ENCODE data around the gene BHLHE40. TPM values are rescaled to one million over a fixed set of nuclear protein-coding genes. Genes with fewer than 3 reads are reported as not detected.

The BHLHE40 gene
- polyA plus RNA-seq, 1 of the 3 experiments (the other 2 are of a cell fraction) = 62.2 TPM

DNA sequence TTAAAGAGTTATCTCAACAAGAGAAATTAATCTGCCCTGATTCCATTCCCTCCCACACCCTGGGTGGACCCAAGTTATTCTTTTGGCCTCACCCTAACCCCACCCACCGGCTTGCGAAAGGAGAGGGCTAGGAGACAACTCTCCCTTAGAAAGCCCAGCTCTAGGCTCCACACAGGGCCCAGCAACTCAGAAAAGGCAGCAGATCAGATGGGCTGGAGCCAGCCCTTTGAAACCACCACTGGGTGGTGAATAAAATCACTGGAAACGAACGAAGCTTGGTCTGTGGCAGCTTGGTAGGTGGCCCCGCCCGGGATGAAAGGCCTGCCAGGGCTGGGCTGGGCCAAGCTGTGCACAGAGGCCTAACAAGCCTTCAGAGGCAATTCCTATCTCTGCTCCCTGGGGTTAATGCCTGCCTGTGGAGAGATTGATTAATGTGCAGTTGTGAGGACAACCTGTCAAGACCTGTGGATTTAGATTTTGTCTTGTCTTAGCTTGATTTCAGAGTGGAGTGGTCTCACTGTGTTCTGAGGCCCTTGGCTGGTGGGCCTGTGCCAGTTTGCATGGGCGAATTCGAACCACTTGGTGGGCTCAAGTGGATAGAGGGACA lies 38.8 kb downstream of the BHLHE40 start:
- no peak overlapping the region for H3K9ac ChIP-seq

DNA sequence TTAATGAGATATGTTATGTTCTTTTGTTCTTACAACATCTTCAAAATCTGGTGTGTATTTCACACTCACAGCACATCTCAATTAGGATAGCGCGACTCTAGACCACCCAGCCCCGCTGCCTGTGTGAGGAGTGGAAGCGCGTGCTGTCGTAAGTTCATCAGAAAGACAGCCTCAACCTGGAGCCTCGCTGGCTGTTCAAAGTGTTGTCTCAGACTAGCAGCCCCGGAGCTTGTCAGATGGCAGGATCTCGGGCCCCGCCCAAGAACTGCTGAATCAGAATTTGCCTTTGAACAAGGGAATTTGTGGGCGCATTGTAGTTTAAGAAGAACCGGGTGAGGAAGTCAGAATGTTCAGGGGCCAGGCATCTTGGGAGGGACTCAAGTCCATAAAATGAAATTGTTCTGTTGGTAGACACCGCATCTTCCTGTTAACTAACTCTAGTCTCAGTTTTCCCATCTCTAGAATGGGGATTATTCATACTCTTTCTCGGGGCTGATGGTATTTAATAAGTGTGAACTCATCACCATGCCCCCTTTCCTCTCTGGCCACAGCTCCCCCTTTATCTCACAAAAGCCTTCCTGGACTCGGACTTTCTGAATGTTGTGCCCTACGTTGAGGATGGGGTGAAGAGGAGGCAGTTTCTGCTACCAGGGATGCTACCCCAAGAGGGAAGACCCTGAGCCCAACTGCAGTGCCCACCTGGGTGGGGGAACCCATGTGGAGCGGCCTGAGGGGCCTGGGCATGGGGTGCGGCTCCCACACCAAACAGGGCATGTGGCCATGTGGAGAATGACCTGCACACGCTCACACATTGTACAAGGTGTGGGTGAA lies 40.4 kb downstream of the BHLHE40 start:
- Histone ChIP-seq H3K9me2 (no peaks in the 10 kb centered on the region), H2AFZ (ENCODE audit: low read depth) (no peak overlapping the region), H3K36me3 (replicated peaks in 1 of 2; ENCODE audit: control insufficient read depth in 1 of 2, insufficient read depth in 2 of 2, low read length in 1 of 2) (no peaks in the 10 kb centered on the region), H3K9me3 (no peaks in the 10 kb centered on the region), H3K4me2 (no peak overlapping the region), H3K4me1 (ENCODE audit: control insufficient read depth in 1 of 2, insufficient read depth in 2 of 2, low read depth in 1 of 2, low read length in 1 of 2) (peaks cover 14 to 16% of the 10 kb centered on the region in 2 experiments; a peak in 2 of 4 replicates), H3K27me3 (ENCODE audit: insufficient read depth) (no peaks in the 10 kb centered on the region), H3K4me3 (ENCODE audit: low read depth in 2 of 2, low read length in 1 of 2) (no peak overlapping the region), H3F3A (replicated peaks; ENCODE audit: insufficient read depth) (peaks cover 34% of the 10 kb centered on the region), H3K9ac (no peak overlapping the region), H3K27ac (ENCODE audit: low read depth in 2 of 2, low read length in 1 of 2) (no peak overlapping the region), H3K79me2 (ENCODE audit: insufficient read depth) (no peaks in the 10 kb centered on the region), H4K20me1 (ENCODE audit: insufficient read depth) (no peaks in the 10 kb centered on the region)
- no peak for DNase-seq
- WGBS (ENCODE audit: low lambda C conversion rate) = 94% methylated on average over 18 of the region's 19 CpGs
- TF ChIP-seq TEAD4 (IDR thresholded peaks at IDR 0.05; ENCODE audit: borderline replicate concordance, insufficient read depth) = no peak
- POLR2A ChIA-PET = no interaction called here
- CTCF ChIA-PET = interaction anchor here (0.6 kb wide), 1 partner anchor 367 kb away, joined by 3 read pairs; no protein-coding TSS in a partner anchor

More for the DNA sequence above, 38.8 kb downstream of the BHLHE40 start:
- Histone ChIP-seq H3K27ac (ENCODE audit: low read depth in 2 of 2, low read length in 1 of 2) (no peak overlapping the region; a peak in 1 of 4 replicates), H3K9me3 (no peaks in the 10 kb centered on the region), H3F3A (replicated peaks; ENCODE audit: insufficient read depth) (peaks cover 21% of the 10 kb centered on the region), H3K79me2 (ENCODE audit: insufficient read depth) (no peaks in the 10 kb centered on the region), H3K27me3 (ENCODE audit: insufficient read depth) (no peaks in the 10 kb centered on the region), H3K9me2 (no peaks in the 10 kb centered on the region), H3K4me3 (ENCODE audit: low read depth in 2 of 2, low read length in 1 of 2) (no peak overlapping the region), H4K20me1 (ENCODE audit: insufficient read depth) (no peaks in the 10 kb centered on the region), H3K4me2 (no peak overlapping the region), H3K4me1 (ENCODE audit: control insufficient read depth in 1 of 2, insufficient read depth in 2 of 2, low read depth in 1 of 2, low read length in 1 of 2) (peaks cover 8 to 13% of the 10 kb centered on the region in 2 experiments; a peak in 2 of 4 replicates), H2AFZ (ENCODE audit: low read depth) (no peak overlapping the region), H3K36me3 (replicated peaks in 1 of 2; ENCODE audit: control insufficient read depth in 1 of 2, insufficient read depth in 2 of 2, low read length in 1 of 2) (no peaks in the 10 kb centered on the region)
- CTCF ChIA-PET = interaction anchor here (1.7 to 2.8 kb wide), 3 partner anchors 8 to 307 kb away, joined by 5 to 12 read pairs (median 6); no protein-coding TSS in a partner anchor
- DNase-seq = no peak
- POLR2A ChIA-PET = no interaction called here
- TF ChIP-seq YY1 (IDR thresholded peaks at IDR 0.05; ENCODE audit: low read depth) (no peak), TEAD4 (IDR thresholded peaks at IDR 0.05; ENCODE audit: borderline replicate concordance, insufficient read depth) (no peak), CHD2 (IDR thresholded peaks at IDR 0.05; ENCODE audit: low read length, partially characterized antibody) (no peak), ZBTB33 (IDR thresholded peaks at IDR 0.05; ENCODE audit: borderline replicate concordance, low read depth) (no peak), JUND (IDR thresholded peaks at IDR 0.05) (no peak), RAD21 (IDR thresholded peaks at IDR 0.05; ENCODE audit: low read length) (no peak), FOXM1 (IDR thresholded peaks at IDR 0.05; ENCODE audit: low read depth) (no peak), RFX5 (IDR thresholded peaks at IDR 0.05; ENCODE audit: low read length) (no peak), GABPA (IDR thresholded peaks at IDR 0.05; ENCODE audit: low read depth) (no peak), SIN3A (IDR thresholded peaks at IDR 0.05; ENCODE audit: borderline replicate concordance, low read depth, low read length) (no peak)
- WGBS (ENCODE audit: low lambda C conversion rate) = 95% methylated on average over 3 of the region's 8 CpGs
